Measurements from ENCODE around the gene ATF6B. TPM values are rescaled to one million over a fixed set of nuclear protein-coding genes. Genes with fewer than 3 reads are reported as not detected.

Gene ATF6B
- total RNA-seq, 2 experiments from 2014 or later = 54.1 to 55.2 TPM

DNA sequence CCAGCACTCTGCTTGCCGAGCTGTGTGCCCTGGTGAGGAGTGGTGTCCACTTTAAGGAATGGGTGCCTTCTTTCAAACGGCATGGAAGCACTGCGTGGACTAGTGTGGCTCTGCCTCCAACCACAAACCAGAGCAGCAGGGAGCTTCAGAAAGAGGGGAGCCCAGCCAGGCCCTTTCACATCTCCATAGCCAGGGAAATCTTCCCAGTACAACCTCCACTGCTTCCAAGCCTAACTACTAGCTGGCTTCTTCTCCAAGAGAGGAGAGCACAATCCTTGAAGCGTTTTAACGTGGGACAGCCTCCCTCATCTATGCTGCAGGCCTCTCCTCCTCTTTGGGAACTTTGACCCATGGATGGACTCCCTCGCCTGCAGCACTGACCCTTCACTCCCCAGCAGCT lies 45.6 kb downstream of the ATF6B start:
- intact Hi-C loops (cut with micrococcal nuclease) = no loop called here
- POLR2A ChIA-PET = interaction anchor here (0.6 kb wide), 1 partner anchor 8 kb away, joined by 4 read pairs; no protein-coding TSS in a partner anchor
- CTCF ChIA-PET = no interaction called here
- peaks cover 28% of the 10 kb centered on the region for H3K27me3 Mint-ChIP-seq
- no peak for TF ChIP-seq CTCF (IDR thresholded peaks at IDR 0.05)
- no peaks in the 10 kb centered on the region for H3K9me3 Mint-ChIP-seq
- no peak overlapping the region for H3K27ac Mint-ChIP-seq
- no peaks in the 10 kb centered on the region for H3K36me3 Mint-ChIP-seq (ENCODE audit: low read depth)
- no peak overlapping the region for H3K4me3 Mint-ChIP-seq
- DNase-seq (no peak), ATAC-seq (no peak)
- peaks cover 11% of the 10 kb centered on the region for H3K4me1 Mint-ChIP-seq (ENCODE audit: low read depth)

DNA sequence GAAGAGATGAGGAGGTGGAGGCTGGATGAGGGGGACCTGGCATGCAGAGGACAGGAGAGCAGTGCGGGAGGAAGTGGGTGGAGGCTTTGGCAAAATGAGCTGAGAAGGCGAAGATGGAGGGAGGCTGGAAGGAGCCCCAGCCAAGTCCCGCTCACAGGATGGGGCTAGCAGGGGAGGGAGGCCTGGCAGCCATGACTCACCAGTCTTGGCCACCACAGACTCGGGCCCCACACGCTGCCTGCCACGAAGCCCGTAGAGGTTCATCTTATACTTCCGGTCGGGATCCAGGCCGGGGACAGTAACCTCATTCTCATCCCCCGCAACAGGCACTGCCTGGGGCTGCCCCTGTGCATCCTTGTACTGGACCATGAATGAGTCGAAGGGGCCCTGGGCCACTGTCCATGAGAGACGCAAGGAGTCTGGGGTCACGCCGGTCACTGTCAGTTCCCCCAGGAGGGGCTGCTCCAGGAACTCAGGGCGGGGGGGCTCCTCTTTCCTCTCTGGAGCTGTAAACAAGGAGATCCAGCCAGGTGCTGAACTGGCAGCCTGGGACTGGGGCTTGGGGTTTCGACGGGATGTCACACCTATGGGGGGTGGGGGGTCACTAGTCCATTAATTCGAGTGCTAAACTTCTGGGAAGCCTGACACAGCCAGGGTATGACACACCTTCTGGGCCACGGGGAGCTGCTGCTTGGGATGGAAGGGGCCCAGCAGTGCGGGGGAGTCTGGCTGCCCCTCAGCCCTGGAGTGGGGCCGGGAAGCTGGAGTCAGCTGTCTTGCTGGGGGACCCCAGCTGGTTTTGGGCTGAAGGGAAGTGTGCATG lies 46.7 kb downstream of the ATF6B start:
- DNase-seq (no peak), ATAC-seq (no peak)
- H3K4me1 Mint-ChIP-seq (ENCODE audit: low read depth) = peaks cover 5% of the 10 kb centered on the region
- POLR2A ChIA-PET = no interaction called here
- TF ChIP-seq CTCF (IDR thresholded peaks at IDR 0.05) = no peak
- no peak overlapping the region for H3K27ac Mint-ChIP-seq
- H3K4me3 Mint-ChIP-seq = no peak overlapping the region
- no peaks in the 10 kb centered on the region for H3K9me3 Mint-ChIP-seq
- CTCF ChIA-PET = interaction anchor here (1.5 kb wide), 1 partner anchor 47 kb away, joined by 3 read pairs; no protein-coding TSS in a partner anchor
- intact Hi-C loops (cut with micrococcal nuclease) = no loop called here
- peaks cover 23% of the 10 kb centered on the region for H3K27me3 Mint-ChIP-seq
- no peaks in the 10 kb centered on the region for H3K36me3 Mint-ChIP-seq (ENCODE audit: low read depth)

DNA sequence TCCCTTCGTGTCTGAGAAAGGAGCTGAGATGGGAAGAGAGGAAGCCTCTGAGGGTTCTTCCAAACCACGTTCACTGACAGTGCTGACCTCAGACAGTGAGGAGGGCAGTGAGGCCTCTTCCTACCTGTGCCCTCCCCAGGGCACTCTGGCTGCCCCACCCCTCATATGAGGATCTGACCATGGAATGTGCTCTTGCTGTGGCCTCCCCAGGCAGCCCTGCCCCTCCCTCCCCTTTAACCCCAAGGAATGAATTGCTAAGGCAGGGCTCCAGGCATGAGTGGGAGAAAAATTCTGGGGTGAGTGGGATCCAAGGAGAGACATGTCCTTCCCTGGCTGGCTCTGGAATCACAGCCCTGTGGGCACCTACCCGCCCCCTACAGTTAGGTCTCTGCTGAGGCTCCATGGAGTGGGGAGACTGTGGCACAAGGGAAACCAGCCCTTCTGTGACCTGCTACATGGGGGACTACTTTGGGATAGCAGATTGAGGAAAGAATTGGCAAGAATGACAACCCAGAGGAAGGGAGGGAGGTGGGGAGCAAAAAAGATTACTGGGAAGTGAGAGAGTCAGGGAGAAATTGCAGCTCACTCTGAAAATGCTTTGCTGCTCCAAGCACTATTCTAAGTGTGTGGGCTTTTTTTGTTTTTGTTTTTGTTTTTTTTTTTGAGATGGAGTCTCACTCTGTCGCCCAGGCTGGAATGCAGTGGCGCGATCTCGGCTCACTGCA lies 48.3 kb downstream of the ATF6B start:
- POLR2A ChIA-PET = no interaction called here
- TF ChIP-seq CTCF (IDR thresholded peaks at IDR 0.05) = no peak
- H3K27ac Mint-ChIP-seq = no peak overlapping the region
- intact Hi-C loops (cut with micrococcal nuclease) = no loop called here
- no peaks in the 10 kb centered on the region for H3K9me3 Mint-ChIP-seq
- H3K36me3 Mint-ChIP-seq (ENCODE audit: low read depth) = no peaks in the 10 kb centered on the region
- DNase-seq = no peak
- CTCF ChIA-PET = no interaction called here
- ATAC-seq = no peak
- H3K4me3 Mint-ChIP-seq = no peak overlapping the region
- peaks cover 10% of the 10 kb centered on the region for H3K27me3 Mint-ChIP-seq
- H3K4me1 Mint-ChIP-seq (ENCODE audit: low read depth) = no peaks in the 10 kb centered on the region

DNA sequence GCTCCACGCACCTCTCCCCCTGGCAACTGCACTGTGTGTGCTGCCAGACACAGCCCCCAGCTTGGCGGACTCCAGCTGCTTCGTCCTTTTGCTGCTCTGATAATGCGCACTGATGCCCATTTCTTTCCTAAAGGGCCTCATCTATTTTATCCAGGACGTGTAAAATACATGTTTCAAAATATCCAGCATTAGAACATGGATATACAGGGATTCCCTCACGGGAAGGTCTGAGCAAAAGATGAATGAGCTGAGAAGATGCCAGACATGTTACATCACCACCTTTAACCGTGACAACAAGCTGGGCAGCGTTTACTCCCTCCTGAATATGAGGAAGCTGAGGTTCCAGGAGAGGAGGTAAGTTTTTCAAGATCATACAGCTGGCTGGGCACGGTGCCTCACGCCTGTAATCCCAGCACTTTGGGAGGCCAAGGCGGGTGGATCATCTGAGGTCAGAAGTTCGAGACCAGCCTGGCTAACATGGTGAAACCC lies 51.7 kb downstream of the ATF6B start:
- no peak for ATAC-seq
- intact Hi-C loops (cut with micrococcal nuclease) = no loop called here
- no peak for DNase-seq
- no peaks in the 10 kb centered on the region for H3K36me3 Mint-ChIP-seq (ENCODE audit: low read depth)
- ChIA-PET POLR2A (no interaction called here), CTCF (interaction anchor here (1.0 kb wide), 1 partner anchor 24 kb away, joined by 3 read pairs; no protein-coding TSS in a partner anchor)
- TF ChIP-seq CTCF (IDR thresholded peaks at IDR 0.05) = no peak
- H3K4me3 Mint-ChIP-seq = no peak overlapping the region
- H3K27ac Mint-ChIP-seq = no peak overlapping the region
- H3K27me3 Mint-ChIP-seq = no peaks in the 10 kb centered on the region
- no peaks in the 10 kb centered on the region for H3K4me1 Mint-ChIP-seq (ENCODE audit: low read depth)
- no peaks in the 10 kb centered on the region for H3K9me3 Mint-ChIP-seq

- Mint-ChIP-seq H3K9me3 (no peaks in the 10 kb centered on the region), H3K27ac (no peak overlapping the region), H3K36me3 (ENCODE audit: low read depth) (no peaks in the 10 kb centered on the region), H3K4me1 (ENCODE audit: low read depth) (no peaks in the 10 kb centered on the region), H3K4me3 (no peak overlapping the region), H3K27me3 (no peaks in the 10 kb centered on the region)
- TF ChIP-seq CTCF (IDR thresholded peaks at IDR 0.05) = no peak
- ChIA-PET POLR2A (no interaction called here), CTCF (no interaction called here)
- intact Hi-C loops (cut with micrococcal nuclease) = no loop called here
- no peak for DNase-seq
- no peak for ATAC-seq
Observed at GRCh38 chr6:32075781-32076180, 52.3 kb downstream of the ATF6B start.
